Measurements from ENCODE around the gene WIZ.

DNA sequence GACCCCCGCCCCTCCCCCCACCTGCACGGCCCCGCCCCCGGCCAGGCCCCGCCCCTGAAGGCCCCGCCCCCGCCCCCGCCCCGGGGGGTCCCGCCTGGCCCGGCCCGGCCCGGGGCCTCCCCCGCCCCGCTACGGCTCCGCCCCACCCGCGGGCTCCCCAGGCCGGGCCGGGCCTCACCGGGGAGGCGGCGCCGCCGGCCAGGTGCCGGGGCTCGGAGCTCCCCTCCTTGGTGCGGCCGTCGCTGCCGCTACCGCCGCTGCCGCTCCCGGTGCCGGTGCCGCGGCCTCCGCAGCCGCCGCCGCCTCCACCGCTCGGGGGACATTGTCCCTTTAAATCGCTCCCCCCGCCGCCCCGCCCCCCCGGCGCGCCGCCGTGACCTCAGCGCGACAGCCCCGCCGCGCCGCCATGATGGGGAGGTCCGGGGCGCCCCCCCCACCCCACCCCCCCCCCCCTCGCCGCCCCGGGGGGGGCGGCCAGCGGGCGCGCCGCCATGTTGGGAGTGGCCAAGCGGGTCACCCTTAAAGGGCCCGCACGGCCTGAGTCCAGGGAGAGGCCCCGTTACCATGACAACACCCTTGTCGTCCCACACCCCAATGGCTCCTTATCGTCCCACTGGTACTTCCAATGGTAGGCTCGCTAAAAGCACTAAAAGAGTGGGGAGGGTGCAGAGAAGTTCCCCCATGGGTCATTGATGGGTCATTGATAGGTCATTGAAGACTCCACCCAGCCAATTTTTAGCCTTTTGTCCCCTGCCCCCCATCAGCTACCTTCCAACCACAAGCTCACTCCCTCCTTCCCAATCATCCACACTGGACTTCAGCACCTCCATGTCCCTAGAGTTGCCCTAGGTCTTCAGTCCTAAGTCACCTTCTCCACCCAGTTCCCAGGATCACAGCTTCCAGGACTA is at the start of gene WIZ:
- TF ChIP-seq CTCF (IDR thresholded peaks at IDR 0.05) (no peak), POLR2A (IDR thresholded peaks at IDR 0.05) (no peak)
